Adipocyte (in vitro differentiated cells): ENCODE data around the gene SOS2.
"Not testable (repeated sequence)": the region's sequence is repeated elsewhere in the genome, so short reads cannot be mapped to it uniquely, and the experiment has no call there.

Source experiments
- DNase-seq: peaks from one replicate; pipeline ENCODE4 v3.0.0-alpha.2; 2015; ENCODE audit warnings: low read depth
- H3K27me3 ChIP-seq: replicated peaks from 2 replicates; pipeline ENCODE4 v1.7.0; 2013; ENCODE audit warnings: mild to moderate bottlenecking, low read length, moderate library complexity; ENCODE audit not compliant: control insufficient read depth, insufficient read depth
- H3K36me3 ChIP-seq: 2 replicates; pipeline ENCODE4 v1.7.0; 2013; ENCODE audit warnings: low read length, mild to moderate bottlenecking, moderate library complexity; ENCODE audit not compliant: control insufficient read depth, insufficient read depth, severe bottlenecking
- H3K4me1 ChIP-seq: 2 replicates; pipeline ENCODE4 v1.7.0; 2013; ENCODE audit warnings: mild to moderate bottlenecking, low read length, moderate library complexity; ENCODE audit not compliant: control insufficient read depth, insufficient read depth
- H3K4me3 ChIP-seq: 2 replicates; pipeline ENCODE4 v1.7.0; 2013; ENCODE audit warnings: mild to moderate bottlenecking, low read length, moderate library complexity
- H3K9ac ChIP-seq: 2 replicates; pipeline ENCODE4 v1.7.0; 2013; ENCODE audit warnings: mild to moderate bottlenecking, low read length, moderate library complexity
- H3K9me3 ChIP-seq: 2 replicates; pipeline ENCODE4 v1.7.0; 2013; ENCODE audit warnings: mild to moderate bottlenecking, low read length, moderate library complexity; ENCODE audit not compliant: control insufficient read depth

Gene SOS2

GRCh38 chr14:50083467-50084337, 147.7 kb downstream of the SOS2 start:
- Histone ChIP-seq H3K4me1 (no peaks in the 10 kb centered on the region), H3K4me3 (no peak overlapping the region), H3K9ac (no peak overlapping the region), H3K36me3 (peaks cover 3% of the 10 kb centered on the region), H3K9me3 (no peaks in the 10 kb centered on the region), H3K27me3 (no peaks in the 10 kb centered on the region)
- peak; percentile 52 for DNase-seq

DNA sequence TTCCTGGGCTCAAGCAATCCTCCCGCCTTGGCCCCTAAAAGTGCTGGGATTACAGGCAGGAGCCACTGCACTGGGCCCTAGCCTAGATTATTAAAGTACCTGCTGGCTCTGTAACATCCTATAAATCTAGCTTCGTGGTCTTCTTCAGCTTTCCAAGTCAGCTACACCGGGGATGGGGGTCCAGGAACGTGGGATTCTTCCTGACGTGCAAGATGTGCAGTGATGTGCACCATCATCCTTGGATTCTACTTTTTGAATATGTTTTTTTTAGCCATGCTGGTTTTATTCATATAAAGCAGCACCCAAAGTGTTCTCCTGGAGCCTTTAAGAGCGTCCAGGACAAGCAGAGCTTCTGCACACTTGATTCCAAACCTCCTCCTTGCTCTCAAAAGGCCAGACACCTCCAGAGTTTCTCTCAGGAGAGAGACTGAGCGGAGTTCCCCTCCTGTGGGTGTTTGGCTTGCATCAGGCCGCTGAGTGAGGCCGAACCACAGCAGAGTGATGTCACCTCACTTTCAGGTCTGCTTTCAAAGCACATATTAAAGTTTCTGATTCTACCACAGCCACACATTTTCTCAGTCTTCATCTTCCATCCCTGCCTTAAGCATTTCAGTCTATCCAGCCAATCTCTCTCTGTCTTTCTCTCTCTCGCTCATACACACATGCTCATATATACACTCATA, 148.5 kb downstream of the SOS2 start:
- H3K4me1 ChIP-seq, result no peaks in the 10 kb centered on the region
- H3K27me3 ChIP-seq, result no peaks in the 10 kb centered on the region
- no peaks in the 10 kb centered on the region for H3K36me3 ChIP-seq
- DNase-seq, result peak; percentile 69
- no peaks in the 10 kb centered on the region for H3K9me3 ChIP-seq
- no peak overlapping the region for H3K4me3 ChIP-seq
- peak overlapping the region; percentile 11 for H3K9ac ChIP-seq

- Histone ChIP-seq H3K27me3 (no peaks in the 10 kb centered on the region), H3K9me3 (no peaks in the 10 kb centered on the region)
Observed at GRCh38 chr14:50082308-50082742, 149.1 kb downstream of the SOS2 start.

GRCh38 chr14:50079103-50079502, 152.3 kb downstream of the SOS2 start:
- not testable (repeated sequence) for H3K36me3 ChIP-seq, H3K27me3 ChIP-seq, H3K9me3 ChIP-seq, H3K4me1 ChIP-seq, H3K9ac ChIP-seq, DNase-seq, H3K4me3 ChIP-seq

More at GRCh38 chr14:50082308-50082742, 149.1 kb downstream of the SOS2 start:
- no peaks in the 10 kb centered on the region for H3K4me1 ChIP-seq
- no peak overlapping the region for H3K4me3 ChIP-seq
- H3K36me3 ChIP-seq, result no peaks in the 10 kb centered on the region
- H3K9ac ChIP-seq, result no peak overlapping the region
- DNase-seq, result no peak

DNA sequence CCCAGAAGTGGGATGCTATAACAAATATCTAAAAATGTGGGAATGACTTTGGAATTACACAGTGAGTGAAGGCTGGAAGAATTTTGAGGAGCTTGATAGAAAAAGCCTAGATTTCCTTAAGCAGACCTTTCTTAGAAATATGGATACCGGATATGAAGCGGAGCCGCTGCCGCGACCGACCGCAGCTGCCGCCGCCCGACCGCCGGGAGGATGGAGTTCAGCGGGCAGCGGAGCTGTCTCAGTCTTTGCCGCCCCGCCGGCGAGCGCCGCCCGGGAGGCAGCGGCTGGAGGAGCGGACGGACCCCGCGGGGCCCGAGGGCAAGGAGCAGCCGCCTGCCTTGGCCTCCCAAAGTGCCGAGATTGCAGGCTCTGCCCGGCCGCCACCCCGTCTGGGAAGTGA, 157.7 kb downstream of the SOS2 start:
- not testable (repeated sequence) for DNase-seq, H3K27me3 ChIP-seq, H3K9me3 ChIP-seq, H3K4me1 ChIP-seq, H3K36me3 ChIP-seq, H3K4me3 ChIP-seq, H3K9ac ChIP-seq

DNA sequence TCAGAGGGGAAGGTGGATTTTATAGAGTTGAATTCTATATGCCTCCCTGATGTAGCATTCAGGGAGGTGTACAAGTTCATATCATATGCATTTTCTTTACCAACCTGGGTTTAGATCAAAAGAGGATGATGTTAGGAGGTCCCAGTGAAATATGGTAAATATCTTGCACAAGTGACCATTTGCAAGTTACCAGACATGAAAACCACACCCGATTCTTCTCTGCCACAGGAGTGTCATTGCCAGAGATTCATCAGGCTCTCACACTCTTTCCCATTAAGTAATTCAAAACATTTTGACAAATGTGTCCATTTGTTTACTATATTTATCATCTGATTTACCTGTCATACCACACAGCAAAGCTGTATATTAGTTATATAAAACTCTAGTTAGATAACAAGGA, 159.0 kb downstream of the SOS2 start:
- Histone ChIP-seq H3K36me3 (no peaks in the 10 kb centered on the region), H3K4me1 (no peaks in the 10 kb centered on the region), H3K4me3 (no peak overlapping the region), H3K9me3 (no peaks in the 10 kb centered on the region), H3K27me3 (no peaks in the 10 kb centered on the region), H3K9ac (no peak overlapping the region)
- DNase-seq, result no peak

GRCh38 chr14:50070840-50071548, 160.4 kb downstream of the SOS2 start:
- no peak for DNase-seq
- no peak overlapping the region for H3K4me3 ChIP-seq
- no peaks in the 10 kb centered on the region for H3K4me1 ChIP-seq
- H3K9me3 ChIP-seq, result no peaks in the 10 kb centered on the region
- no peaks in the 10 kb centered on the region for H3K27me3 ChIP-seq
- H3K36me3 ChIP-seq, result no peaks in the 10 kb centered on the region
- no peak overlapping the region for H3K9ac ChIP-seq

DNA sequence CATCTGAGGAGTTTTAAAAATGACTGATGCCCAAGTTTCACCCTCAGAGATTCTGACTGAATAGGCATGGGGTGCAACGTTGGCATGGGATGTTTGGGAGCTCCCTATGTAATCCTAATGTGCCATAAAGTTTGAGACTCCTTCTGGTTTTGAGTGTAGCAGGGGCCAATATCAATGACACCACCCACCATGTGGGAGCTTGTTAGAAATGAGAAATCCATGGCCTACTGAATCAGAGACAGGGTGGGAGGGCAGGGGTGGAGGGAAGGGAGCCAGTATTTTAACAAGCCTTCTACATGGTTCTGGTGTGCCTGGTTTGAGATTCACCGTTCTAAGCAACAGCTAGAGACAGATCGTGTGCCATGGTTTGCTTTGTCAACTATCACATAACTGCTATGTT, 161.1 kb downstream of the SOS2 start:
- Histone ChIP-seq H3K27me3 (no peaks in the 10 kb centered on the region), H3K36me3 (no peaks in the 10 kb centered on the region), H3K9ac (no peak overlapping the region), H3K4me3 (no peak overlapping the region), H3K9me3 (no peaks in the 10 kb centered on the region), H3K4me1 (peaks cover 4% of the 10 kb centered on the region)
- no peak for DNase-seq

- Histone ChIP-seq H3K4me3 (no peak overlapping the region), H3K9ac (no peak overlapping the region), H3K4me1 (peaks cover 8% of the 10 kb centered on the region), H3K36me3 (no peaks in the 10 kb centered on the region), H3K27me3 (no peaks in the 10 kb centered on the region), H3K9me3 (no peaks in the 10 kb centered on the region)
- DNase-seq, result no peak
Observed at GRCh38 chr14:50069325-50069724, 162.1 kb downstream of the SOS2 start.

- Histone ChIP-seq H3K36me3 (no peaks in the 10 kb centered on the region), H3K4me3 (no peak overlapping the region), H3K9me3 (no peaks in the 10 kb centered on the region), H3K9ac (no peak overlapping the region), H3K4me1 (peaks cover 8% of the 10 kb centered on the region), H3K27me3 (no peaks in the 10 kb centered on the region)
- DNase-seq, result no peak
Observed at GRCh38 chr14:50068496-50068895, 162.9 kb downstream of the SOS2 start.
